Measurements from ENCODE around the gene CD248. TPM values are rescaled to one million over a fixed set of nuclear protein-coding genes. Genes with fewer than 3 reads are reported as not detected.

Gene CD248
- total RNA-seq, 1 donor from 2014 or later, result 109 TPM

GRCh38 chr11:66281776-66282467 lies 34.9 kb downstream of the CD248 start:
- no peaks in the 10 kb centered on the region for H3K9me3 Mint-ChIP-seq (ENCODE audit: low read depth)

GRCh38 chr11:66281001-66281400 lies 35.8 kb downstream of the CD248 start:
- DNase-seq (ENCODE audit: low spot score), result no peak
- H3K9me3 Mint-ChIP-seq (ENCODE audit: low read depth), result no peaks in the 10 kb centered on the region
- H3K36me3 Mint-ChIP-seq (ENCODE audit: low read depth), result no peaks in the 10 kb centered on the region
- H3K4me1 Mint-ChIP-seq (ENCODE audit: low read depth), result peaks cover 22% of the 10 kb centered on the region
- H3K4me3 Mint-ChIP-seq (ENCODE audit: unreplicated experiment), result no peak overlapping the region
- no peak overlapping the region for H3K27ac Mint-ChIP-seq (ENCODE audit: unreplicated experiment)
- no peak for TF ChIP-seq CTCF (IDR thresholded peaks at IDR 0.05)
- H3K27me3 Mint-ChIP-seq (ENCODE audit: low read depth), result no peaks in the 10 kb centered on the region

More at GRCh38 chr11:66281776-66282467, 34.9 kb downstream of the CD248 start:
- TF ChIP-seq CTCF (IDR thresholded peaks at IDR 0.05), result no peak
- H3K27ac Mint-ChIP-seq (ENCODE audit: unreplicated experiment), result peak overlapping the region; percentile 12
- peaks cover 28% of the 10 kb centered on the region for H3K4me1 Mint-ChIP-seq (ENCODE audit: low read depth)
- H3K4me3 Mint-ChIP-seq (ENCODE audit: unreplicated experiment), result no peak overlapping the region
- no peaks in the 10 kb centered on the region for H3K27me3 Mint-ChIP-seq (ENCODE audit: low read depth)
- H3K36me3 Mint-ChIP-seq (ENCODE audit: low read depth), result no peaks in the 10 kb centered on the region
- DNase-seq (ENCODE audit: low spot score), result no peak

GRCh38 chr11:66280428-66280827 lies 36.4 kb downstream of the CD248 start:
- DNase-seq (ENCODE audit: low spot score), result no peak
- peaks cover 2% of the 10 kb centered on the region for H3K36me3 Mint-ChIP-seq (ENCODE audit: low read depth)
- no peak overlapping the region for H3K27ac Mint-ChIP-seq (ENCODE audit: unreplicated experiment)
- peaks cover 19% of the 10 kb centered on the region for H3K4me1 Mint-ChIP-seq (ENCODE audit: low read depth)
- no peak overlapping the region for H3K4me3 Mint-ChIP-seq (ENCODE audit: unreplicated experiment)
- H3K9me3 Mint-ChIP-seq (ENCODE audit: low read depth), result no peaks in the 10 kb centered on the region
- TF ChIP-seq CTCF (IDR thresholded peaks at IDR 0.05), result no peak
- H3K27me3 Mint-ChIP-seq (ENCODE audit: low read depth), result no peaks in the 10 kb centered on the region

GRCh38 chr11:66279092-66279734 lies 37.6 kb downstream of the CD248 start:
- Mint-ChIP-seq H3K36me3 (ENCODE audit: low read depth) (peaks cover 4% of the 10 kb centered on the region), H3K4me3 (ENCODE audit: unreplicated experiment) (peak overlapping the region; percentile 58), H3K9me3 (ENCODE audit: low read depth) (no peaks in the 10 kb centered on the region), H3K4me1 (ENCODE audit: low read depth) (peaks cover 19% of the 10 kb centered on the region), H3K27me3 (ENCODE audit: low read depth) (no peaks in the 10 kb centered on the region), H3K27ac (ENCODE audit: unreplicated experiment) (no peak overlapping the region)
- no peak for TF ChIP-seq CTCF (IDR thresholded peaks at IDR 0.05)
- no peak for DNase-seq (ENCODE audit: low spot score)

GRCh38 chr11:66278363-66279091 lies 38.3 kb downstream of the CD248 start:
- H3K4me3 Mint-ChIP-seq (ENCODE audit: unreplicated experiment), result peak overlapping the region; percentile 58
- no peaks in the 10 kb centered on the region for H3K27me3 Mint-ChIP-seq (ENCODE audit: low read depth)
- DNase-seq (ENCODE audit: low spot score), result no peak
- peaks cover 8% of the 10 kb centered on the region for H3K36me3 Mint-ChIP-seq (ENCODE audit: low read depth)
- no peak overlapping the region for H3K27ac Mint-ChIP-seq (ENCODE audit: unreplicated experiment)
- TF ChIP-seq CTCF (IDR thresholded peaks at IDR 0.05), result no peak
- no peaks in the 10 kb centered on the region for H3K9me3 Mint-ChIP-seq (ENCODE audit: low read depth)
- peaks cover 19% of the 10 kb centered on the region for H3K4me1 Mint-ChIP-seq (ENCODE audit: low read depth)

Data from chondrocyte (in vitro differentiated cells).